Measurements from ENCODE around the gene ABLIM2.
A peak's percentile ranks its signal among the peaks of the same experiment; 100 is the strongest.

Gene ABLIM2

GRCh38 chr4:8021796-8022195, 136.8 kb downstream of the ABLIM2 start:
- TF ChIP-seq CTCF (IDR thresholded peaks at IDR 0.05; ENCODE audit: insufficient read depth, low read length, poor library complexity, severe bottlenecking) = no peak
- H3K27me3 ChIP-seq (replicated peaks; ENCODE audit: control insufficient read depth, insufficient read depth, low read length) = no peaks in the 10 kb centered on the region; the same call in 1 of the 2 replicates
- no peak for DNase-seq (ENCODE audit: extremely low read depth, insufficient read length)
- no peaks in the 10 kb centered on the region for H3K36me3 ChIP-seq (ENCODE audit: control insufficient read depth, insufficient read depth, low read length)
- no peak overlapping the region for H3K4me3 ChIP-seq (replicated peaks; ENCODE audit: low read depth, low read length)

GRCh38 chr4:8019396-8020365, 138.9 kb downstream of the ABLIM2 start:
- Histone ChIP-seq H3K36me3 (ENCODE audit: control insufficient read depth, insufficient read depth, low read length) (no peaks in the 10 kb centered on the region), H3K27me3 (replicated peaks; ENCODE audit: control insufficient read depth, insufficient read depth, low read length) (peaks cover 3% of the 10 kb centered on the region), H3K4me3 (replicated peaks; ENCODE audit: low read depth, low read length) (no peak overlapping the region)
- no peak for TF ChIP-seq CTCF (IDR thresholded peaks at IDR 0.05; ENCODE audit: insufficient read depth, low read length, poor library complexity, severe bottlenecking)
- DNase-seq (ENCODE audit: extremely low read depth, insufficient read length) = no peak

GRCh38 chr4:8016527-8016926, 142.1 kb downstream of the ABLIM2 start:
- TF ChIP-seq CTCF (IDR thresholded peaks at IDR 0.05; ENCODE audit: insufficient read depth, low read length, poor library complexity, severe bottlenecking) = no peak
- H3K27me3 ChIP-seq (replicated peaks; ENCODE audit: control insufficient read depth, insufficient read depth, low read length) = peaks cover 3% of the 10 kb centered on the region
- H3K4me3 ChIP-seq (replicated peaks; ENCODE audit: low read depth, low read length) = no peak overlapping the region
- no peaks in the 10 kb centered on the region for H3K36me3 ChIP-seq (ENCODE audit: control insufficient read depth, insufficient read depth, low read length)
- DNase-seq (ENCODE audit: extremely low read depth, insufficient read length) = no peak

- no peak for DNase-seq (ENCODE audit: extremely low read depth, insufficient read length)
- H3K4me3 ChIP-seq (replicated peaks; ENCODE audit: low read depth, low read length) = no peak overlapping the region
- peaks cover 3% of the 10 kb centered on the region for H3K27me3 ChIP-seq (replicated peaks; ENCODE audit: control insufficient read depth, insufficient read depth, low read length)
- TF ChIP-seq CTCF (IDR thresholded peaks at IDR 0.05; ENCODE audit: insufficient read depth, low read length, poor library complexity, severe bottlenecking) = peak; percentile 28
- no peaks in the 10 kb centered on the region for H3K36me3 ChIP-seq (ENCODE audit: control insufficient read depth, insufficient read depth, low read length)
Measured at GRCh38 chr4:8015512-8015911, 143.1 kb downstream of the ABLIM2 start.

- Histone ChIP-seq H3K27me3 (replicated peaks; ENCODE audit: control insufficient read depth, insufficient read depth, low read length) (peaks cover 3% of the 10 kb centered on the region), H3K4me3 (replicated peaks; ENCODE audit: low read depth, low read length) (no peak overlapping the region), H3K36me3 (ENCODE audit: control insufficient read depth, insufficient read depth, low read length) (no peaks in the 10 kb centered on the region)
- no peak for DNase-seq (ENCODE audit: extremely low read depth, insufficient read length)
- no peak for TF ChIP-seq CTCF (IDR thresholded peaks at IDR 0.05; ENCODE audit: insufficient read depth, low read length, poor library complexity, severe bottlenecking)
Measured at GRCh38 chr4:8013976-8014726, 144.5 kb downstream of the ABLIM2 start.

Measured in GM06990 (cell line).